H54 (cell line): ENCODE measurements around the gene HIP1R.
"Not testable (repeated sequence)": the region's sequence is repeated elsewhere in the genome, so short reads cannot be mapped to it uniquely, and the experiment has no call there.

Source experiments
- DNase-seq: peaks from one replicate; pipeline ENCODE4 v3.0.0; 2011; ENCODE audit warnings: low spot score, mixed read lengths; ENCODE audit not compliant: insufficient read length
- FAIRE-seq: peaks from 3 replicates; lab custom pipeline; 2011; peaks lifted over from hg19 to GRCh38; lab: Jason Lieb, UNC
- POLR2A ChIP-seq: IDR thresholded peaks from 2 replicates; pipeline ENCODE4 v1.6.1; 2011; ENCODE audit warnings: low read depth, mild to moderate bottlenecking, low read length

Gene HIP1R

DNA sequence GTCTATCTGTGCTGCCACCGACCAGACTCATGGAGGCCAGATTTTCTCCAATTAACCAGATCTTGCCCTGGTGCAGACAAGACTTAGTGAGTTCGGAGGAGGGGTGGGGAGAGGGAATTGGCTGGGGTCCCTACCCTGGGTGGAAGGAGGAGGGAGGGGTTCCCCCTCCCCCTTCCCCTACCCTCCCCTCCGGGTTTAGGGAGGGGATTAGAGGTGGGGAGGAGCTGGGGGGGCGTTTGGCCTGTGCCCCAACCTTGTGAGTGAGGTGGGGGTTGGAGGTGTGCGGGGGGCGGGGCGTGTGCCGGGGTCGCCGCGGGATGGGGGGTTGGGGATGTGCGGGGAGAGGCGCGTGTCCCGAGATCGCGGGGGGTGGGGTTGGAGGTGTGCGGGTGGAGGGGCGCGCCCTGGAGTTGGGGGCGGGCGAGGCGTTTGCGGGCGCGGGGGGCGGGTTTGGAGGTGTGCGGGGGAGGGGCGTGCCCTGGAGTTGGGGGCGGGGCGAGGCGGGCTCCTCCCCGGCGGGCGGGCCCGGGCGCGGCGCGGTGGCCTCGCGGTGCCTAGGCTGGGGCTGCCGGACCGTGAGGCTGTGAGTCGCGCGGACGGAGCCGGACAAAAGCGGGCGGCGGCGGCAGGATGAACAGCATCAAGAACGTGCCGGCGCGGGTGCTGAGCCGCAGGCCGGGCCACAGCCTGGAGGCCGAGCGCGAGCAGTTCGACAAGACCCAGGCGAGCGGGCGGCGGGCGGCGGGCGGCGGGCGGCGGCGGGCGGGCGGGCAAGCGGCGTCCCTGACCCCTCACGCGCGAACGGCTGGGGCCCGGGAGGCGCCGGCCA lies at the start of gene HIP1R:
HIP1R (plus strand) TSS at position 537 of the 829 bp plus-strand sequence; CDS start at position 631, 94 bp downstream.
- no peak for DNase-seq
- no peak for FAIRE-seq
- no peak for TF ChIP-seq POLR2A

DNA sequence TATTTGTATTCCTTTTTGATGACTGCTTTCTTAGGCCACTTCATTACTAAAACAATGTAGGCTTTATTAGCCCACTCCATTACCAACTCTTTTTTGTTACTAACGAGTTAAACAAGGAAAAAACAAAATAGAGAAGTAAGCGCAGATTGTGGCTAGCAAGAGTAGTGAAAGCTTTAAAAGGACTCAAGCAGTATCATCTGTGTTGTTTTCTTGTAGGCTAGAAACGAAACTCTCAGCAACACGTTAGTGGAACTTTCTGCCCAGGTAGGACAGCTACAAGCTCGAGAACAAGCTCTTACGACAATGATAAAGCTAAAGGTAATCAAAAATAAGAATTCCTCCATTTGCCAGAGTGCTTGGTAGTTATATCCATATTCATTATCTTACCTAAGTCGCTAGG lies 49.8 kb upstream of the HIP1R start:
- FAIRE-seq = no peak
- DNase-seq = no peak
- no peak for TF ChIP-seq POLR2A

- FAIRE-seq (no peak), DNase-seq (no peak)
- TF ChIP-seq POLR2A = no peak
These were observed 46.9 kb upstream of the HIP1R start for GRCh38 chr12:122788387-122788786.

- no peak for DNase-seq
- no peak for FAIRE-seq
These were observed 45.6 kb upstream of the HIP1R start for GRCh38 chr12:122789637-122790036.

GRCh38 chr12:122790393-122791075 lies 44.7 kb upstream of the HIP1R start:
- FAIRE-seq = no peak
- no peak for DNase-seq
- no peak for TF ChIP-seq POLR2A

More at GRCh38 chr12:122789637-122790036, 45.6 kb upstream of the HIP1R start:
- no peak for TF ChIP-seq POLR2A

DNA sequence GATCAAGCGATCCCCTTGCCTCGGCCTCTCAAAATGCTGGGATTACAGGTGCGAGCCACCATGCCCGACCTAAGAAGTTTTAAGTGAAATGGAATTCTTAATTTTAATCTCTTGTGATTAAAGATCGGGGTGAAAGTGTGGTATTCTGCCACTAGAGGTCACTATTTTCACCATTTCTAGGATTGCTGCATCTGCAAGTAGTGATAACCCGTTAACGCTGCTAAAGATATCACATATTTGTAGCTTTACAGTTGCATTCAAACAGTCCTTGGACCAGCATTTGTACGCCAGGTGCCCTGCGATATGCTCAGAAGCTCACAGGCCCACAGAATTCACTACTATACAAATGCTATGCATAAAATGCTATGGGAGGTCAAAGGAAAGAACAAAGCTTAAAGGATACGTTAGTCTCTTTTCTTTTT lies 41.6 kb upstream of the HIP1R start:
- TF ChIP-seq POLR2A = no peak
- FAIRE-seq (peak; percentile 69), DNase-seq (no peak)

- FAIRE-seq (no peak), DNase-seq (no peak)
- TF ChIP-seq POLR2A = no peak
These were observed 39.5 kb upstream of the HIP1R start for GRCh38 chr12:122795807-122796206.

- no peak for TF ChIP-seq POLR2A
- DNase-seq = no peak
- FAIRE-seq = no peak
These were observed 35.5 kb upstream of the HIP1R start for GRCh38 chr12:122799641-122800243.

- no peak for DNase-seq
- FAIRE-seq = no peak
- TF ChIP-seq POLR2A = no peak
These were observed 31.3 kb upstream of the HIP1R start for GRCh38 chr12:122803937-122804336.

DNA sequence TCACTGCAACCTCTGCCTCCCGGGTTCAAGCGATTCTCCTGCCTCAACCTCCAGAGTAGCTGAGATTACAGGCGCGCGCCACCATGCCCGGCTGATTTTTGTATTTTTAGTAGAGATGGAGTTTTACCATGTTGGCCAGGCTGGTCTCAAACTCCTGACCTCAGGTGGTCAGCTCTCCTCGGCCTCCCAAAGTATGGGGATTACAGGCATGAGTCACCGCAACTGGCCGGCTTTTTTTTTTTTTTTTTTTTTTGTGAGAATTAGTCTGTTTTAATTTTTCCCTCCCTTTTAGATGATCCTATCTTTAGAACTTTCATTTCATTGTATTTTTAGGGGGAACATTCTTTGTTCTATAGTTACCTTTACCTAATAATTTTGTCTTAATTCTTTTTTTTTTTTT lies 30.3 kb upstream of the HIP1R start:
- not testable (repeated sequence) for FAIRE-seq, DNase-seq

- DNase-seq (no peak), FAIRE-seq (peak; percentile 27)
- no peak for TF ChIP-seq POLR2A
These were observed 27.6 kb upstream of the HIP1R start for GRCh38 chr12:122807651-122808050.

- no peak for TF ChIP-seq POLR2A
- FAIRE-seq (no peak), DNase-seq (no peak)
These were observed 23.5 kb upstream of the HIP1R start for GRCh38 chr12:122811777-122812176.

- DNase-seq (no peak), FAIRE-seq (no peak)
- no peak for TF ChIP-seq POLR2A
These were observed 21.9 kb upstream of the HIP1R start for GRCh38 chr12:122813310-122813713.

DNA sequence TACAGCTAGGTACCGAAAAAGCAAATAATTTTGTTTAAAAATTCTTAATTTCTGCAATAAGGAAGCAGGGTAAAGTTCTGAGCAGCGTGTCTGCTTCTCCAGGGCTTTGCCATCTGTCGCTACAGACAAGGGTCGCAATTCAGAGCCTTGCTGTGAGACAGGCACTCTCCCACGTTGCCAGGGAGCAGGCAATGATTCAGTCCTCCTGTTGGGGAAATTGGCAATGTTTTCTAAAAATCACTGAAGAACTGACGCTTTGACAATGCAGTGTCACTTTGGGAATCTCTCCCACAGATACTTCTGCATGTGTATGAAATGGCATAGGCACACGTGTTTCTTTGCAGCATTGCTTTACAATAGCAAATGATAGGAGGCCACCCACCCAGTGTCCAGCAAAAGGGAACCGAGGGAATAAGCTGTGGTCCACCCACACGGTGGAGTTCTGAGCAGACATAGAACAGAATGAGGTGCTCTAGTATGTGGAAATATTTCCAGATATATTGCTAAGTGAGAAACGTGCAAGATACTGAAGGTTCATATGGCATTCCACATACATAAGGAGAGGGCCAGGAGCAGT lies 16.0 kb upstream of the HIP1R start:
- FAIRE-seq = no peak
- TF ChIP-seq POLR2A = no peak
- no peak for DNase-seq
